GM10847 (cell line): ENCODE data around the gene TBX10.

Experiments used
- POLR2A ChIP-seq: IDR thresholded peaks from 2 replicates; pipeline ENCODE4 v1.6.1; 2011; ENCODE audit not compliant: insufficient read length; ENCODE audit errors: extremely low read depth

Gene TBX10

DNA sequence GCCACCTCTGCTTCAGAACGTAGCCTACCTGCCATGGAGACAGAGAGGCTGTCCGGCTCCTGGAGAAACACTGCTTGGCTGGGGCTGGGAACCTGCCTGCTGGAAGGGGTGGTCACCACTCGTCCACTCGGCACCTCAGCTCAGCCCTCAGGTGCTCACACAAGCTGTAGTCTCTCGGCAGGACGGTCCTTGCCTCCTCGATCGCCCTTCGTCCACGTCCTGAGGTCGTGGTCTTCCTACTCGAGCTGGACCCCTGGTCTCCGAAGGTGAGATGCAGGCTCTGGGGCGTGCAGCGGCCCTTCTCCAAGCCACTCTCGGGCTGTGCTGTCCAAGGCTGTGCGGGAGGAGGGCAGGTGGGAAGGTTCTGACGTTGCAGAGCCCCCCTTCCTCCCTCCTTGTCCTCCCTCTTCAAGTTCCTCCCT, at the start of gene TBX10:
Gene TBX10 (minus strand): TSS at position 326 of the 422 bp plus-strand sequence. CDS start 291 bp downstream, at position 35.
- TF ChIP-seq POLR2A = no peak

DNA sequence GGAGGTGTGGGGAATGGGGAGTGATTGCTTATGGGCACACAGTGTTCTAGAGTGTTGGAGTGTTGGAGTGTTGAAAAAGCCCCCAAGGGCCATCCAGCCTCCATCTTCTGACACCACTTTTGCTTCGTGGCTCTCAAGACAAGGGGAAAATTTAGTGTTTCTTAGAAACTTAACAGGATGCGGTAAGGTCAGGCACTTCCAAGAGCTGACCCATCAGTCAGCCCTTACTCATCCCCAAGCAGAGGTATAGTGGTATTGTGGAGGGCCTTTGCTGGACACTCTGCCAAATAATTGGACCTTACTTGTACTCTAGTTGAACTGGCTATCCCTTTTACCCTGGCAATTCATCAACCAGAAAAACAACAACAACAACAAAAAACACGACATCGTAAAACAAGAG, 49.6 kb upstream of the TBX10 start:
- no peak for TF ChIP-seq POLR2A

DNA sequence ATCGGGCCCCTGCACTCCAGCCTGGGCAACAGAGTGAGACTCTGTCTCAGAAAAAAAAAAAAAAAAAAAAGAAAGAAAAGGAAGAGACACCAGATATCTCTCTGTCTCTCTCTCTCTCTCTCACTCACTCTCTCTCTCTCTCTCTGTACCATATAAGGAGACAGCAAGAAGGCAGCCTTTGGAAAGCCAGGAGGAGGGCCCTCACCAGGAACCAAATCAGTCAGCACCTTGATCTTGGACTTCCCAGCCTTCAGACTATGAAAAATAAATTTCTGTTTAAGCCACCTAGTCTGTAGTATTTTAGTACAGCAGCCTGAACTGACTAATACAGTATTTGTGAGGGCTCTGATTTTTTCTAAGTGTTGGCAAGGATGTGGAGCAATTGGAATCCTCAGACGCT, 48.4 kb upstream of the TBX10 start:
- TF ChIP-seq POLR2A = no peak

DNA sequence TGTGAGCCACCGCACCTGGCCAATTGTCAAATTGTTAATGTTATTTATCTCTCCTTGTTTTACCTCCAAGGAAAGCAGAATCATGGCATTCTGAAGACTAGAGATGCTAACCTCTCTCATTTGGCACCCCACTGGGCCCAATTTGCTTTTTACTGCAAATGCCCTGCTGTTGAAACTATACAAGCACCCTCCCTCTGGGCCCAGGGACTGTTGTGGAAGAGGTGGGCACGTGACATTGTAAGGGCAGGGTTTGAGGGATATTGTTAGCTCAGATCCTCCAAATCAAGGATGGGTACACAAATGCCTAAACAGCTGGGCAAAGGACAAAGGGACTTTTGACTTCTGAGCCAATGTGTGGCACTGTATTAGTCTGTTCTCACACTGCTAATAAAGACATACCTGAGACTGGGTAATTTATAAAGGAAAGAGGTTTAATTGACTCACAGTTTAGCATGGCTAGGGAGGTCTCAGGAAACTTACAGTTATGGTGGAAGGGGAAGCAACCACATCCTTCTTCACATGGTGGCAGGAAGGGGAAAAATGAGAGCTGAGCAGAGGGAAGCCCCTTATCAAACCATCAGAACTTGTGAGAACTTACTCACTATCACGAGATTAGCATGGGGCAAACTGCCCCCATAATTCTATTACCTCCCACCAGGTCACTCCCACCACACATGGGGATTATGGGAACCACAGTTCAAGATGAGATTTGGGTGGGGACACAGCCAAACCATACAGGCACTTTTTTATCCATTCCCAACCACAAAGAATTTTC, 41.3 kb upstream of the TBX10 start:
- TF ChIP-seq POLR2A = no peak

DNA sequence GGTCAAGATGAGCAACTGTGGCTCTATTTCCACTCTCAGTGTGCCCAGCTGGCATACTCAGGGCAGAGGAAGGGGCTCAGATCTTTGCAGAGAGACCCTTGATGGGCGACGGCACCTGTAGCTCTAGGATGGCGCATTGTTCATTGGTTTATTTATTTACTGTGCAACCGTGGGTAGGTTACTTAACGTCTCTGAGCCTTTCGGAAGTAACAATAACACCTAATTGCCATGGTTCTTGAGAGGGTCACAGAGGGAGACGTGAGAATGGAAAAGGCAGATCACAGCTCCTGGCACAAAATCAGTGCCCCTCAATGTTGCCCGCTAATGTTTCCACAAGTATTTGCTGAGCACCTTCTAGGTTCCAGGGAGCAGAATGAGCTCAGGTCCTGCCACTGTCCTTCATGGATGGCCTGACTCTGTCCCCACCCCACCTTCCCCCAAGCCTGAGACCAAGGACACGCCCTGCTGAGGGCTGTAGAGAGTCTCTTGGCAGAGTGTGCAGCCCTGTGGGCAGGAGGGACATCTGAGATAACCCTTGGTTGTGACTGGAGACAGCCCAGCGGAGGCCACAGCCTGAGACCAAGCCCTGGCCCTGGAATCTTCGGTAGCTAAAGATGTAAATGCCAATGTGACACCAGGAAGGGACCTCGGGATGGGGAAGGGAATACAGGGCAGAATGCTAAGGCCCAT, 35.6 kb upstream of the TBX10 start:
- no peak for TF ChIP-seq POLR2A

DNA sequence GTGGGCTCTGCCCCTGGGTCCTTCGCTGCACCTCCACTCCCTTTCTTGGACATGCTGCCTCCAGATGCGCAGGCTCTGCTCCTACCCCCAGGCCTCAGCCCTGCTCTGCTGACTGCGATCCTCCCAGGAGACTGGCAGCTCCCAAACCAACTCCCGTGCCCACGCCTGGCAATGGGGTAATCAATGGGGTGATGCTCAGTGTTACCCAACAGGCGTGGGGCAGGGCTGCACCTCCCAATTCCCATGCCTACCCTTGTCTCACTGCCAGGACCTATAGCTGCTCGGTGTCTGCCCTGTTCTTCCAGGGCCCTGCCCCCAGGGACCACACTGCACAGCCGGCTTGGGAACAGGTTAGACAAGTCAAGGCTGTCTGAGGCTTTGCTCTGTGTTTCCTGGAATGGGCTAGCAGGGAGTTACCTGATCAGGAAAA, 34.9 kb upstream of the TBX10 start, which contains the start of gene ALDH3B2:
Gene ALDH3B2 (minus strand): TSS at position 182 of the 430 bp plus-strand sequence. CDS start 7,688 bp downstream, outside the sequence.
- no peak for TF ChIP-seq POLR2A

DNA sequence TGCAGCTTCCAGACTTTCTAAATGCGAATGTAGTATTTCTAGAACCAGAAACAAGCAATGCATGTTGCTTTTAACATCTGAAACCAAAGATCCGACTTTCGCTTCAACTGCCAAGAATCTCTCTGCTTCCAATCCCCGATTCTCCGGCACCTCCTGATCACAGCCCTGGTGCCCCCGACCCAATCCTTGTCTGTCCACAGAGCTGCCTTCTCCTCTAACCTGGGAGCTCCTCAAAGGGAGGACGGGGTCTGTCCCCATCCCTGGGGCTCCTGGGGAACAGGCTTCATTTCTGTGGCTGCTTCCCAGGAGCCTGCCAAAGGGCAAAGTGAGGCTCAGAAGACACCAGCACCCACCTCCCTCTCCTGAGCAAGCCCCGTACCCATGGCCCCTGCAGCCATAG, 34.3 kb upstream of the TBX10 start:
- no peak for TF ChIP-seq POLR2A

DNA sequence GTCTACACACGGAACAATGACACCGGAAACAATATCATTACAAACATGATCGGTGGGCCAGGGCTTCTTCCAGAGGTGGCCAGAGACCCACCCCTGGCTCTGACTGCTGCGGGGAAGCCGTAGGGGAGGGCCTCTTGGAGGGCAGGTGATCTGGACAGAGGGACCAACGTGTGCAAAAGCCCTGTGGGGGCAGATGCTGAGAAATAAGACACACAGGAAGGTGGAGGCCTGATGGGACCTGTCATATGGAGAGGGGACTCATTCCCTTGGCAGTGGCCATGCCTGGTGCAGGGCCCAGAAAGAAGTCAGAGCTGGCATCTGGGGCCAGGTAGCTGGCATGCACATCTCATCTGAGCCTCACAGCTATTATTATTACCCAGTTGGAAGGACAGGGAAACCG, 33.8 kb upstream of the TBX10 start:
- no peak for TF ChIP-seq POLR2A

DNA sequence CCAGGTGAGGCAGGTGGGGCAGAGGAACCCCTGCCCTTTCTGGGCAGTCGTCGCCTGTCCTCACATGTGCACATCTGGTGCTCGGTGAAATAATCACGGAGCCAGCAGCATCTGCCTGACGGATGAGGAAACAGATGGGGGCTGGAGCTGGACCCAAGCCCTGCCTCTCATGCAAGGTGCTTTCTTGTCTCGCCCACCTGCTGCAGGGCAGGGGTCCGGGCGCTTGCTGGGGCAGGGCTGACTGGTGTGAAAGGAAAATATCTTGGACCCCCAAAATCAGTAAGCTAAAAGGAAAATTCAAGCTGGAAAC, 31.6 kb upstream of the TBX10 start:
- no peak for TF ChIP-seq POLR2A

DNA sequence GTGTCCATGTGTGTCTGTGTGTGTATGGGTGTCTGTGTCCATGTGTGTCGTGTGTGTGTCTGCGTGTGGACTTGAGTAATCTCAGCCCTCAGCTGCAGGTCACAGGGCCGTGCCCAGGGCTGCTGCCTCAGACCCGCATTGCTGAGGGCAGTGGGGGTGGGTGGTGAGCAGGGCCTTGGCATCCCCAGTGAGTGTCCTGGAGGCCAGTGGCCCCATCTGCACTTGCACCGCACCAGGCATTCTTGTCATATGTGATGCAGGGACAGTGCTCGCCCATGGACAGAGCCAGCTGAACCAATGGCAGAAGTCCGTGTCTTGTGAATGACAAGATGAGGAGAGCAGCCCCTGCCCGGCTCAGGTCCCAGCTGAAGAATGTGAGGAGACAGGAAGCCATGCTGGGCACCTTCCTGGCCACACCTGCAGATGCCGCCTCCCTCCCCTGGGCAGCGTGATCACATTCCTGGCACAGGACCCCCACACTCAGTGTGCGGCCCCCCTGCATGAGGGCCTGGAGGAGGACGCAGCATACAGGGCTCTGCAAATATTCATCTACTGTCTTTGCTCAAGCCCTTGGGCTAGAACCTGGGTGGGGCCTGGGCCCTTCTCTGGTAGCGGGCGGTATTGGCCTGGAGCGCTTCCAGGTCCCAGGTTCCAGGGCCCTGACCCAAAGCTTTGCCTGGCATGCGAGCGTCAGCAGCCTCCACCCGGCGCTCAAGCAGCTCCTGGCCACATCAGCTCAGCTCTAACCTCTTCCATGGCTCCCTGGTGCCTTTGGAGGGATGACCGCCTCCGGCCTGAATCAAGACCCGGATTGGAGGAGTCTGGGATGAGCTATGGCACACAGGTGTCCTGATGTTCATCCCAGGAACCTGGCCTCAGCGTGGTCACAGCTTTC, 31.0 kb upstream of the TBX10 start:
- TF ChIP-seq POLR2A = no peak

DNA sequence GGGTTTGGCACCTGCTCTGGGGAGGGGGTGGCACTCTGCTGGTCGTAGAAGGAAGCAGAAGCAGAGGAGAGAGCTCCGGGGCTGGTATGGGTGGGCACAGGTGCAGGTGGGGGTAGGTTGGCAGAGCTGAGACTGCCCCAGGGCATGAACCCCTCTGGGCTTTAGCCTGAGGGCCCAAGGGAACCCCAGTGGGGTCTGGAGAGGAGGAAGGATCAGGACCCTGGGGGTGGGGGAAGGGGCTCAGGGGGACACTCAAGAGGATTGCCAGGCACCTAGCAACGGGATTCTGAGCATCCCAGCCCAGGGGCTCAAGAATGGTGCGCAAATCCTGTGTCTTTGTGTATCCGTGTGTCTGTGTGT, 28.6 kb upstream of the TBX10 start:
- no peak for TF ChIP-seq POLR2A

DNA sequence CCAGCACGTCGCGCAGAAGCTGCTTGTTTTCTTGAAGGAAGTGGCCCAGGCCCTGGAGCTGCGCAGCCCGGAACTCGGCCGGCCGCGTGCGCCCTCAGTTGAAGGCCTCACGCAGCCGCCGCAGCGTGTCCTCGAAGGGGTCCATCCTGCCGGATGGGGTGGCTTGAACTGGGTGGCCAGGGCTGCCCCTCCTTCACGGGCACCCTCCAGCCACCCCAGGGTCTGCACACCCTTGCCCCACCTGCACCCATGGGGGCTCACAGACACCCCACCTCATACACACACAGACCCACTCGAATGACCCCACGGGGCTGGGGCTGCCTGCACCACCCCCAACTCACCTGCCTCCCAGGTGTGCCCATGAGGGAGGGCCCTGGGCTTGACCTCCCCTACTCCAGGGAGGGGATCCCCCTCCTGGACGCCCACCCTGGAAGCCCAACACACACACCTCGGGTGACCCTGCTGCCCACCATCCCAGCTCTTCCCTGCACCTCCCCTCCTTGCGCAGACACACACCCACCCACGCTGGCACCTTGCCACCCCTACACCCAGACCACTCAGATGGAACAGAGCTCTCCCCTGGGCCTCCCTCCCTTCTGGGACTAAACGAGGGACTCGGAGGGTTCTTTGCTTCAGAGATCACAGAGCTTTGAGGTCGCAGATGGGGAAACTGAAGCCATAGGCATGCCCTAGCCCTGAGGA, 28.1 kb upstream of the TBX10 start:
- TF ChIP-seq POLR2A = no peak

DNA sequence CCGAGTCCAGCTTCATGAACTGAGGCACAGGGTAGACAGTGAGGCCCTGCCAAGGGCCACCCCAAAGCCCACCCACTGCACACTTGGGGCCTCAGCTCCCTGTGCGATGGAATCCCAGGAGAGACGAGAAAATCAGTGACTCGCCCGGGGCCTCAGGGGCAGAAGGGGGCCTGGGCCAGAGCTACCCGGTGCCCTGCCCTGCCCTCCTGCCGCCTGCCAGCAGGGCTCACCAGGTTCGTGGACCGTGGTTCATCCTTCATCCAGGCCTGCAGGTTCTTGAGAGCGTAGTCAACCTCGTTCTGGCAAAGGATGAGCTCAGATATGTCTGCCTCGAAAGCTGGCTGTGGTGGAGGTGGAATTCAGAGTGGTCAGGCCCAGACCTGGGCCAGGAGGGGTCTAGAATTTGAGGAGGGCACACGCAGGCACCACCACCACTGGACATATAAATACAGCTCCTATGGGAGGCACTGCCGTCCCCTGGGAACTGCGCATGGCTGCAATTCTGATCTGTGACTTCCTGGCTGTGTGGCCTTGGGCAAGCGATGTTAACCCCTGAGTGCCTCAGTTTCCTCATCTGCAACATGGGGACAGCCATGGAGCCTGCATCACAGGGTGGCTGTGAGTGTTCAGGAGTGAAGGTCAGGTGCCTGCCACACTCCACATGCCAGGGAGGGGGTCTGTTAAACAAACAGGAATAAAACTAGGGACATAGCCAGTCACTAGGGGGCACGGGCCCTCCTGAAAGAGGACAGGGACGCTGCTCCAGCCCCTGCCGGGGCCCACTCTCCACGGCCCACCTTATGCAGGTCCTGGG, 27.3 kb upstream of the TBX10 start:
- no peak for TF ChIP-seq POLR2A

DNA sequence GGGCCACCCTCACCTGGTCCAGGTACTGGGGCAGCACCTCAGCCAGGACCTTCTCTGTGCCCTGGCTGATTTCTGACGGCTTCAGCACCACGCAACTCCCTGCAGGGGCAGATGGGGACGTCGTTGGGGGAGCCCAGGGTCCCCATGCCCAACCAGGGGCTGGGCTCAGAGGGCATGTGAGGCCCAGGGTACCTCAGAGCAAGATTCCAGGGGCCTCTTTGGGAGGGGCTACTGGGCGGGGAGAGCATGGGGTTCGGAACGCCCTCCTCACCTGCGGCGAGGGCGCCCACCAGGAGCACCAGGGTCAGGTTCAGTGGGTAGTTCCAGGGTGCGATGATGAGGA, 26.7 kb upstream of the TBX10 start:
- no peak for TF ChIP-seq POLR2A
